A549 treated with ZK216348 at 1 μM for 4 hours (cell line): Measurements from ENCODE around the gene HNRNPD. TPM values are rescaled to one million over a fixed set of nuclear protein-coding genes. Genes with fewer than 3 reads are reported as not detected.

Source experiments
- total RNA-seq: library from RNA; stranded (reverse); fragments of 200-300 nt; extraction: Qiagen RNA extraction; gene quantifications from 5 replicates; pipeline ENCODE4 v1.2.3, GENCODE V29; 2022; ENCODE audit warnings: low read depth

The HNRNPD gene
- 224 to 483 TPM (median 259 TPM) in 5 replicates for total RNA-seq

DNA sequence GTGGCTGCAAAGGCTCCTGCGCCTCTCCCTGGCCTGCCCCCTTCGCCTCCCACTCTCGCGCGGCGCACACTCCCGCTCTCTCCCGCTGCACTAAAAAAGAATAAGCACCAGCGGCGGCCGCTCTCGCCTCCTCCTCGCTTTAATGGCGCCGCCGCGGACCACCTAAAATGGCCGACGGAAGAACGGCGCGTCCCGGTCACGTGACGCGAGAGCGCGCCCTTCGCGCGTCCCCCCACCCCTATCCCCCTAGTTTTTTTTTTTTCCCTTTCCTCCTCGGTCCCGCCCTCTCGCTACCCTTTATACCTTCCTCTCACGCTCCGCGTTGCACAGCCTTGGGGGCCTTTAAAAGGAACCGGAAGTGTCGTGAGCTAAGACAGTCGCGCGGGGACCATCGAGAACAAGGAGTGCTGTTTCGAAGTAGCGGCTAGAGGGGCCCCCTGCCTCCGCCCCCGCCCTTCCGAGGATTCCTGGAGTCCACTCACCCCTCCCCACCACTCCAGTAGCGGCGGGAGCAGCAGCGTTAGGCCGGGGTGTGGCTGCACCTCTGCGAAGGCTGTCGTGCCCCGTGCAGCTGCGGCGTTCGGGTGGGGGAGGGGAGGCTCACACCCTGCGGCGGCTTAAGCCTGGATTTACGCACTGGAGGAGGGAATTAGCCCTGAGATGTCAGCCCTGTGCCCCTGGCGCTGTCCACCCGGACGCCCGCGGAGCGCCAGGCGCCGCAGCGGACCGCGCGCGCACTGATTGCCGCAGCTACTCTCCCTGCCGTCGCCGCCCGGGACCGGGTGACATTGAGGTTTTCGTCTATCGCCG, at the start of gene HNRNPD:
Gene HNRNPD (minus strand): TSS at position 176 of the 810 bp plus-strand sequence. CDS start 313 bp downstream, outside the sequence.

Other genes starting within 250 kb of the HNRNPD start
- 221 to 487 TPM (median 246 TPM) in 5 replicates for gene HNRNPDL, start 56.5 kb upstream of the HNRNPD start, total RNA-seq
- 25.9 to 35.6 TPM (median 30.9 TPM) in 5 replicates for gene ENOPH1, start 56.6 kb upstream of the HNRNPD start, total RNA-seq
- 0.53 to 1.2 TPM (median 1.0 TPM) in 5 replicates for gene TMEM150C, start 188.0 kb upstream of the HNRNPD start, total RNA-seq